HG03066 (cell line): ENCODE results near the gene HSD17B2.

Experiments used
- ATAC-seq: cut with Tn5 transposase; IDR thresholded peaks from one replicate; pipeline ENCODE4 v1.9.1; 2021; ENCODE audit warnings: low read depth; ENCODE audit not compliant: unreplicated experiment

Gene HSD17B2

GRCh38 chr16:82047374-82047773 is 12.3 kb downstream of the HSD17B2 start:
- ATAC-seq: no peak

GRCh38 chr16:82047787-82048186 is 12.7 kb downstream of the HSD17B2 start:
- ATAC-seq: no peak

DNA sequence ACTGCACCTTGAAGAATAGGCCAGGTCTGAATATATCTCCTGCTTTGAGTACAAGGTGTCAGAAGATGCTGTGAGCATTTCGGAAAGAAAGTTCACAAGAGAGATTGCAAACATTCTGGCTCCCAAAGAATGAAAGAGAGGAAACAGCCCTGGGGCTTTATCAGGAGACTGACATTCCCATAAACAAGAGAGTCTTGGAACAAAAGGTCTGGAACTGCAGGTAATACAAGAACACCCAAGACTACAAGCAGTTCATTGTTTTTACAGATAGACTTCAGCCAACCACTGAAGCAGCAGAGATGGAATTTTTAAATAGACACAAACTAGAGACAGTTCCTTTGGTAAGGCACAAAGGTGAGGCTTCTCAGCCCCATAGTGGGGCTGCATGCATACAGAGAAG is 14.4 kb downstream of the HSD17B2 start:
- no peak for ATAC-seq

- no peak for ATAC-seq
Measured at GRCh38 chr16:82050506-82050905, 15.5 kb downstream of the HSD17B2 start.

- ATAC-seq: no peak
Measured at GRCh38 chr16:82050909-82051357, 15.9 kb downstream of the HSD17B2 start.

DNA sequence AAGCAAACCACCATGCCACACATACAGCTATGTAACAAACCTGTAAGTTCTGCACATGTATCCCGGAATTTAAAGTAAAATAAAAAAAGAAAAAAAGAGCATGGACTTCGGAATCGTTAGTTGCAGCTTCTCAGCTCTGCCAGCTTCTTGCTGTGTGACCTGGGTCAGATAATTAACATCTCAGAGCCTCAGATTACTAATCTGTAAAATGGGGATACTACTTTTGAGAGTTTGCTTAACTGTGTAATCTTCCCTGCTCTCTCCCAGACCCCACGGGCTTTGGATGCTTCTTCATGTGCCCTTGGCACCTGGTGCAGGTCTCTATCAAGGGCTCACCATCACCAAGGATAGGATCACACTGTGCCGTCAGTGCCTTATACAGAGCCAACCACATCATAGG is 16.6 kb downstream of the HSD17B2 start:
- no peak for ATAC-seq

GRCh38 chr16:82055117-82055516 is 20.1 kb downstream of the HSD17B2 start:
- ATAC-seq: no peak

- ATAC-seq: no peak
Measured at GRCh38 chr16:82055728-82056549, 20.9 kb downstream of the HSD17B2 start.

DNA sequence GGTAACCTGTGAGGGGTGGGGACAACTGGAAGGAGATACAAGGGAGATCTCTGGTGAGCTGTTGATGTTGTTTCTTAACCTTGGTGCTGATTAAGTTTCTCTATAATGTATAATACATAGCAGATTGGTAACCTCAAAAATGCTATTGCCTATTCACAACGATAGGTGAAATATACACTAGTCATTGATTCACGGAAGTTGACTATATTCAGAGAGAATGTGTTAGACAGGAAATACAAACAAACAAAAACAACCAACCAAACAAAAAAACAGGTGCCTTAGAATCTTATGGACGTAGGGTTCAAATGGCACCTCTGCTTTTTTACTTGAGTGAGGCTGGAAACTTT is 21.5 kb downstream of the HSD17B2 start:
- ATAC-seq: no peak

- no peak for ATAC-seq
Measured at GRCh38 chr16:82059161-82059982, 24.3 kb downstream of the HSD17B2 start.

DNA sequence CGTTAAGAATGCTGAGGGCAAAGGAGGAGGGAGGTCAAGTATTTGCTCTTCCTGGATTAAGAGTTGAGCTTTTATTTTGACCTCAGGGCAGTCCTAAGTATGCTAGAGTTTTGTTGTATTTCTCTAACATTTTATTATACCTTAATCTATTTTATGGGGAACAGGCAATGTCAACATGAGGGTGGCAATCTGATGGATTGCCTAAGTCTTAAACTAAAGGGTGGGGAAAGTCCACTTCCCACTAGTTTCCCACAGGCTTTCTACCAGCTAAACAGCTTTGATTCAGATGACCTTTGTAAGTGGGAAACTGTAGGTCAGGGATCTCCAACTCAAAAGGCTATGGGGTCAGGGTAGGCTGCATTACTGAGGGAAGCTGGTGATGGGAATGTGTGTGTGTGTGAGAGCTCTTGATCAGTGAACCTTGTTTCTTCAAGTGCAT is 24.9 kb downstream of the HSD17B2 start:
- no peak for ATAC-seq

DNA sequence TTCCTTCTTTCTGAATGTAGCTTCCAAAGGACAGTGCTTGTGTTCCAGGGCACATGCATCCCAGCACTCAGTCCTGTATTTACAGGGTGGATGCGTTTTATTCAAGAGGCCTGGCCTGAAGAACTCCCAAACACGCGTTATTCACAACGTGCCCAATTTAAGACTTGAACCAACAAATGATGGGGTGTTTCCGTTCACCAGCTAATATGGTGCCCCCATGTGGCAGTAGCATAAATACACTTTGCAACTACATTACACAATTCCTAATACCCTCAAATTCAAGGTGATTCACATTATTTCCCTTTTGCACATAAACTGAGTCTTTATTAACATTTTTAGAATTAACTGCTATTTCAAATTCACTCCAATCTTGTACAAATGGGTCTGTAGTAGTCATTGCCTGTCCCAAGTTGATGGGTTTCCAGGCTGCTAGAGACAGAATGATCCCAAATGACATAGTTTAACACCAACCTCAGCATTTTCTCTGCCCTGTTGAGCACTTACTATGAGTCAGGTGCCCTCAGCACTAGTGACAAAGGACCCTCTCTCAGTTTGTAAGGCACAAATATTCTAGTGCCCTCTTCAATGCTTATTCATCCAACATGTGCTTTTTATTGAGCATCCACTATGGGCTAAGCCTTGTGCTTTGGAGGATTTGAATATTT is 26.9 kb downstream of the HSD17B2 start:
- ATAC-seq: no peak

GRCh38 chr16:82062645-82063058 is 27.6 kb downstream of the HSD17B2 start:
- no peak for ATAC-seq

GRCh38 chr16:82063456-82064082 is 28.5 kb downstream of the HSD17B2 start:
- no peak for ATAC-seq

DNA sequence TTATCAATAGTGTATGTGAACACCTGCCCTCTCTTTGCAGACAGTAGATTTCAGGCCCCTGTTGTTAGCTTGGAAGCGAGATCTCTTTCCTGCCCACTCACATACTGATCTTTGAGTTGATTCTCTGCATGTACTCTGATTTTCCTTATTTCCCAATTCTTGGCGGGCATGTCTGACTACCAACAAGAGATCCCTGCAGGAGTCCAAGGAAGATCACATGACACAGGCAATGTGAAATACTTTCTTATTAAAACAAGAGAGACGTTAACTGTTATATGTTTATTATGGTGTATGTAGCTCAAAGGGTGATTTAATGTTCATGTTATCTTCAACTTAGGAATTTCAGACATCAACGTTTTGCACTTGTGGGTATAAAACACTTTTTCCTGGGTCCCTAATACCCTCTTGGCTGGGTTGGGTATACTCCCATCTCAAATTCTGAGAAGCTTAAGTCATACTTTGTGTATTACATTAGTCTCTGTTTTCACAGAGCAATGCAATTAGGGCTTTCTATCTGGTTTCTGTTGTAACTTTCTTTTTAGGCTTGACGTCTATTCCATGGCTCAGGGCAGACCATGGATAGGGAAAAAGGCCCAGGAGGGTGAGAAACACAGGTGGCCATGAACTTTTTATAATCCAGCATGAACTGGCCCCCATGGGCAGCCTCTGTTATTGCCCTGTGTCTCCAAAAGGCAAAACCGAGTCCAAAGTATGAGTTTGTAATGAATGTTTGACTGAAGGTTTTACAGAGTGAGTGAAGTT is 32.2 kb downstream of the HSD17B2 start:
- ATAC-seq: no peak

DNA sequence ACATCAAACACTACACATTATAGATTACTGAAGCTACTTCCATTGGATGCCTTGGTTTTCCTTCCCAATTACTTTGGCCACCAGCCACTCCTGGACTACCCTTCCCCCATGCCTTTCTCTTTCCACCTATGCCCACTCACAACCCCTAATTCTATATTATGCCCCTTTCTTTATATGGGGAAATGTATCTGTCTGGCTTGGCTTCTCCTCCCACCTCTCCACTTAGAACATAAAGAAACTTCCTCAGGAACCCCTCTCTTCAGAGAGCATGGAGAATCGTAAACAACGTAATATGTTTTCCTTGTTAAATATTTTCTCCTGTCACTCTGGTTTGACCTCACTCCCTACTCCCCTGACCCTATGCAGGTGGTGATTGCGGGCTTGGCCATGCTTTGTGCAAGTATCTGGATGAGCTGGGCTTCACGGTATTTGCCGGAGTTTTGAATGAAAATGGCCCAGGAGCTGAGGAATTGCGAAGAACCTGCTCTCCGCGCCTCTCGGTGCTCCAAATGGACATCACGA is 32.8 kb downstream of the HSD17B2 start:
- no peak for ATAC-seq

- ATAC-seq: no peak
Measured at GRCh38 chr16:82070656-82071369, 35.8 kb downstream of the HSD17B2 start.

DNA sequence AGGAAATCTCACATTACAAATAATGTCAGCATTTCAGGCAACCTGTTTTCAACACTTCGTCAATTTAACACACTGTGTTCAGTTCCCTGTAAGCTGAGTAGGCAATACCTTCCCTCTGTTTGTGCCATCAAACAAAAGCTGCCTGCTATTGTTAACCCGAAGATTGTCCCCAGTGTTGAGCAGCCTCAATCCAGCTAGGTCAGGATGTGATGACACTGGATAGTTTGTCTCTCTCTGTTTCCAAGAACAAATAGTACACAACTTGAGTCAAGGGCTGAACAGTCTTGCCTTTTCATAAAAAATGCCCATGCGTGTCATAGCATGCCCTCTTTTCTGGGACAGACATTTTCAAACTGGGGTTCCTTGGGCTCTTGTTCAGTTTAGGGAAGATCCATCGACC is 36.4 kb downstream of the HSD17B2 start:
- no peak for ATAC-seq

DNA sequence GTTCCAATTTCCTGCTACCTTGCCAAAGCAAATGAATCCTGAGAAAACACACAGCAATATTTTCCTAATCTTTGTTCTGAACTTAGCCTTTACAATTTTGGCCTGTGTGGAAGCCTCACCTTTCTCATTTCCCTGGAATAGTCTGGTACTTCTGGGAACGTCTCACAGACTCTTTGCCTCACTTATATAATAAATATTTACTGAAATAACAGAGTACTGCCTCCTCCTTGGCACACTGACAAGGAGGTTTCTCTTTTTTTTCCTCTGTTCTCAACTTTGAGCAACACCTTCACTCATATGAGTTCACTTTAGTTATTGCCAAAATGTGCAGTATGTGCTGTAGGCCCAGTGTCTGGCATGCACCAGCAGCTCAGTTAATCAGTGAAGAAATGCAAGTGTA is 37.3 kb downstream of the HSD17B2 start:
- ATAC-seq: no peak
